Activated CD4-positive, alpha-beta T cell treated with anti-CD3 and anti-CD28 coated beads, Interleukin-2, Interleukin-4, amounts not matched to agents 100 ng/mL and 50 ng/mL, durations not matched to agents 16 hours and 8 hours (primary cell): ENCODE measurements around the gene CD300H.
"Not testable (repeated sequence)": the region's sequence is repeated elsewhere in the genome, so short reads cannot be mapped to it uniquely, and the experiment has no call there.

Experiments used
- DNase-seq: peaks from one replicate; pipeline ENCODE4 v3.0.0-alpha.2; 2020; ENCODE audit warnings: low spot score

Gene CD300H

DNA sequence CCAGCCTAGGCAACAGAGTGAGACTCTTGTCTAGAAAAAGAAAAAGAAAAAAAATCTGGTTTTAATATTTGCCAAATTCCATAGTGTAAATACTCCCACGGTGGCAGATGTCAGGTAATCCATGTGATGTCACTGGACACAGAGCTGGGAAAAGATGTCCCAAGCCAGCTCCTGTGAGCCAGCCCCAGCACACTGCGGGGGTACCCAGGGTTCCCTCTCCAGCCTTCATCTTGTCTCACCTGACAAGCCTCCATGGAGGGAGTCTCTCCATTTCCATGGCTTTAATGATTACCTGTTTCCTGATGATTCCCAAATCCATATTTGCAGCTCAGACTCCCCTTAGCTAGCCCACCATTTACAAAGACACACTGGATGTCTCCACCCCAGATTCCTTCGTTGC, 40.6 kb downstream of the CD300H start:
- DNase-seq, result no peak

DNA sequence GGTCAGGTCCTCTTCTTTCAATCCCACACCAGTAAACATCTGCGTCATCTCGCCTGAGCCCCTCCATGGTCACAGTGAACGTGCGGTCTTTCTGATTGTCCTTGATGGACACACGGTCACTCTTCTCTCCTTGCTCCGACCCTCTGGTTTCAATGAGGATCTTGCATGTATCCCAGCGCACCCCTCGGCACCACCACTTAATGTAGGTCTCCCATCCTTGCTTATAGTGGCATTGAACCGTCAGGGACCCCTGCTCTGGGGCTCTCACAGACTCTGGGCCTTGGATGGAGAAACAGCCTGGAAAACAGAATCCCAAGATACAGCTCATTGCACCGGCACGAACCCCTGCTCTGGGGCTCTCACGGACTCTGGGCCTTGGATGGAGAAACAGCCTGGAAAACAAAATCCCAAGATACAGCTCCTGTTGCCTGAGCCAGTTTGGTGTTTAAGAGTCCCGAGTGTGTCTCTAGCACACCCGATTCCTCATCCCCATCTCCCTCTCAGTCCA, 41.5 kb downstream of the CD300H start:
- DNase-seq, result no peak

DNA sequence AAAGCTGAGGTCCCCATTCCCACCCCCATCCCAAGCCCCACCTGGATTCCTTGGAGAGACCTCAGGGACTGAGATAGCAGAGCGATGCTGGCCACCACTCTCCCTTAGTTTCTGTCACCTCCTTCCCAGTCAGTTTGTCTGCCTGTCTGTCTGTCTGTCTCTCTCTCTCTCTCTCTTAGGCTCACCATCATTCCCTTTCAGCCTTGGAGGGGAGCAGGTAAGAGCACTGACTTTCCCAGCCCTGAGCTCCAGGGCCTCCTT, 41.9 kb downstream of the CD300H start:
- no peak for DNase-seq

DNA sequence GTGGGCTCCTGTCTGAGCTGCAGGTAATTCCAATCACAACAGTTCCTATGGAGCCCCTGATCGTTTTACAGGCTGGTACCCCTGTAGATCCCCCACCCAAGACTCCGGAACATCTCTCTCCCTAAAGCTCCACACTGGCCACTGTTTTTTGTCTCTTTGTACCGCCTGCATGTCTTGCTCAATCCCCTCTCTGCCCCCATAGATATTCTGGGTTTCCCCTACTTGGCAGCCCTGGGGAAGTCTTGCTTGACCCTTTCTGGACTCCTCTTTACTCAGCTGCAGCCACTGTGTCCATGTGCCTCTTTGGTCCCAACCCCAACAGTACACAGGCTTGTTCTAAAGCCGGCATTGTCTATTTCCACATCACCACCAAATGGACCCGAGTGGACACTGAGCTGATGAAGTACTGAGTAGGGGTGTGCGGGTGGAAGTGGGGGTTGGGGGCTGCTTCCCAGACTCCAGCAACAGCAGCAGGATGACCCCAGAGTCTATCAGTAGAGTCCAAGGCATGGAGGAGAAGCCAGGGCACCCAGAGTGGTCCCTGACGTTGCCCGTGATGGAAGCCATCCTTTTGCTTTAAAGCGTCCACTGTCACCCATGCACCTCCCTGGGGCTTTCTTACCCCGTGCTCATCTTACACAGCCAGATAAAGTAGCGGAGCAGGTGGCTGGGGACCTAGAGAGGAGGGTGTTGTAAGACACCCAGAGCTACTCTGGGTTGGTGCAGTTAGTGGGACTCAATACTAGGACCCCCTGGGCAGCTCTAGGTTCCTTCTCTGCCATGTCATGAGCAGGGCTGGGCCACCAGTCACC, 42.5 kb downstream of the CD300H start:
- DNase-seq, result no peak

DNA sequence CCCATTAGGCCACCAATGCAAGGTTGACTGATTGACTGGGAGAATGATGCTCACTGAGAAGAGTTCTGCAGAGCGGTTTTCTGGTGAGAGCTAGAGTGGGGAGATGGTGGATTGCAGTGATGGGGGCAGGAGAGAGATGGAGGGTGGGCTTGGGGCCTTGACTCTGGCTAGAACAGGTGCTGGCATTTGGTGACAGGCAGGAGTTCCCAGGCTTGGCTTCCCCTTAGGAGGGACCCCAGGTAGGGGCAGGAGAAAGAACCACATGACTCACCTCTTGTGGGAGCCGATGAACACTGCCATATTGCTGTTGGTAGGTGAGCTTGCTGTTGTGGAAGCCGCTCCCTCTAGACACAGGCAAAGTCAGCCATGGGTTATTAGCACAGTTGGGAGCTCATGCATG, 44.0 kb downstream of the CD300H start:
- no peak for DNase-seq

DNA sequence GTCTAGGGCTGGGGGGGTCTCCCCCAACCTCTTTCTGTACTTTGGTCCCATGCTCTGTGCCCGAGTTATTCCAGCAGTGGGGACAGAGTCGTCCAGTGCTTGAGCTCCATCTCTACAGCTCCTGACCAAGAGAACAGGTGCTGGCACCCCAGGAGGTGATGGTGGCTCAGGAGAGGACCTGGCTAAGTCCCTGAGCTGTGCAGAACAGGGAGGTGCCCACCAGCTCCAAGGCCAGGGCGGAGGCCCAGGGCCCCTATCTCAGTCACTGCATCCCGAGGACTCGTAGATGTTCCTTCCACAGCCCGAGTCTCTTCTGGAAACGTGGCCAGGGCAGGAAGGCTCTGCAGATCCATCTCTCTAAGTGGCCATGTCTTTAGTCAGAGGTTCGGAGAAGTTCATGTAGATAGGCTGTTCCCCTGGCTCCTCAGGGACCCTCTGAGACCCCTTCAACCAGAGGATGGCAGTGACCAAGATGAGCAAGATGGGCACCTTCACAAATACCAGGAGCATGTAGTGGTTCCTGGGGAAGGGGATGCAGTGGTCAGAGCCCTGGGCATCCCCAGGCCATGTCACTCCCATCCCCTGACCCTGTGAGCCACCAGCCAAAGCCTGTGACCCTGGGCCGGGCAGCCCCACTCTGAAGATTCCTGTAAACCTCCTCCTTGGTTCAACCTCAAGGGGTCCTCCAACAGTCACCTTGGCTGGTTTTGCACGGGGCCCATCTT, 44.8 kb downstream of the CD300H start:
- DNase-seq, result no peak

DNA sequence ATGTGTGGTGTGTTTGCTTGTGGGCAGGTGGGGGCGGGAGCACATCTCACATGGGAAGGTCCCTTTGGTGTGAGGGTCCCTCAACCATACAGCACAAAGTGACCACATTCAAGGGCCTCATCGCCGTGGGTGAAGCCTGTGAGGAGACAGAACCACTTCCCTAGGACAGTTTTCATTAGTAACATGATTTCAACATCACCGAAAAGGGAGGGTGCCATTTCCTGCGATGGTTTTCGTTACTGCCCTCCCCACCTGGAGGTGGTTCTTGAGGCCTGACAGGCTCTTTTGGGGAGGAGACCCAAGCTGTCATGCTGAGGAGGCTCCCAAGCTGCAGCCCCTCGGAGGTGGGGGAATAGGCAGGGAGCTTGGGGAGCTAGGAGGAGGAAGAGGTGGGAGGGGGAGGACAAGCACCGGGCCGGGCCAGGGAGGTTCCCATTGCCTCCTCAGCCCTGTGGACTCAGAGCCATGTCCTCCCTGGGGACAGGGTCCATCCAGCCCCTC, 45.6 kb downstream of the CD300H start:
- DNase-seq, result no peak

DNA sequence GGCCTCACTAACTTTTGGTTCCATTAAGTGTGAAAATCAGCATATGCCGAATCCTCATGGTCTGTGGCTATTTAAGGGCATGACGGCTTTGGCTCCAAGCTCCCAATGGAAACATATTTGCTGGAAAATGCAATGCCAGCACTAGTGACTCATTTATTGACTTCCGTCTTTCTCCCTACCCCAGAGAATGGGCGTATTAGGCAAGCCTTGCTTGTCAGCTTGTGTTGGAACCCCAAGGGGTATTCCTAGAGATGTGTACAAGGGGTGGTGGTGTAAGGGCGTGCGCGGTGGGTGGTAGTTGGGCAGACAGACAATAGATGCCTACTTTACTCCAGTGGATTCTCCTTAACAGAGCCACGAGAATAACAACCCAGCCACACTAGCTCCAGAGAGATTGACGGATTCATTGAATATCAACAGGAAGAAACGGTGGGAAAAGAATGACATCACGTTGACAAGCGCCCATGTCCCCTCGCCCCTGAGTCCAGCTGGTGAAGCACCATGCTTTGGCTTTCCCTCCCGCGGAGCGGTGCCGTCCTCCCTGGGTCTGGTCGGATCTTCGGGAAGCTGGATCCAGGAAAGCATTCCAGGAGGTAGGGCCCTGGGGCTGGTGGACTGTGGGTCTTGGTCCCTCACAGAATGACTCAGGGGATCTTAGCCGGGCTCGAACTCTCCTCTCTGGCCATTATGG, 46.4 kb downstream of the CD300H start:
- DNase-seq, result no peak

DNA sequence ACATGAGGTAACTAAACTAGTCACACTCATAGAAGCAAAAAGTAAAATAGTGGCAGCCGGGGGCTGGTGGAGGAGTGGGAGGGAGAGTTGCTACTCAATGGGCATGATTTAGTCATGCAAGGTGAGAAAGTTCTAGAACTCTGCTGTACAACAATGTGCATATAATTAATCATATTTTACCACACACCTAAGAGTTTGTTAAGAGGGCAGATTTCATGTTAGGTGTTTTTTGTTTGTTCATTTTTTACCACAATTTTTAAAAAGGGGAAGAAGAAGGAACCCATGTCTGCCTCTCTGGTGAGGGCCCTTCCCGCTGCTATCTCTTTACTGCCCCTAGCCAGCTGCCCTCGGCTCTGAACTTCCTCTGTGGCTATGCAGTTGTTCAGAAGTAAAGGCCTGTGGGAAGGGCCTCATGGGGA, 47.3 kb downstream of the CD300H start:
- no peak for DNase-seq

DNA sequence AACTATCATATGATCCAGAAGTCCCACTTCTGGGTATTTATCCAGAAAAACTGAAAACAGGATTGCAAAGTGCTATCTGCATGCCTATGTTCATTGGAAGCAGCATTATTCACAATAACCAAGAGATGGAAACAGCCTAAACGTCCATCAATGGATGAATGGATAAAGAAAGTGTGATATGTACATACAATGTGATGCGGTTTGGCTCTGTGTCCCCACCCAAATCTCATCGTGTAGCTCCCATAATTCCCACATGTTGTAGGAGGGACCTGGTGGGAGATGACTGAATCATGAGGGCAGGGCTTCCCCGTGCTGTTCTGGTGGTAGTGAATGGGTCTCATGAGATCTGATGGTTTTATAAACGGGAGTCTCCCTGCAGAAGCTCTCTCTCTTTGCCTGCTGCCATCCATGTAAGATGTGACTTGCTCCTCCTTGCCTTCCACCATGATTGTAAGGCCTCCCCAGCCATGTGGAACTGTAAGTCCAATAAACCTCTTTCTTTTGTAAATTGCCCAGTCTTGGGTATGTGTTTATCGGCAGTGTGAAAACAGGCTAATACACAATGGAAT, 48.8 kb downstream of the CD300H start:
- DNase-seq, result not testable (repeated sequence)

DNA sequence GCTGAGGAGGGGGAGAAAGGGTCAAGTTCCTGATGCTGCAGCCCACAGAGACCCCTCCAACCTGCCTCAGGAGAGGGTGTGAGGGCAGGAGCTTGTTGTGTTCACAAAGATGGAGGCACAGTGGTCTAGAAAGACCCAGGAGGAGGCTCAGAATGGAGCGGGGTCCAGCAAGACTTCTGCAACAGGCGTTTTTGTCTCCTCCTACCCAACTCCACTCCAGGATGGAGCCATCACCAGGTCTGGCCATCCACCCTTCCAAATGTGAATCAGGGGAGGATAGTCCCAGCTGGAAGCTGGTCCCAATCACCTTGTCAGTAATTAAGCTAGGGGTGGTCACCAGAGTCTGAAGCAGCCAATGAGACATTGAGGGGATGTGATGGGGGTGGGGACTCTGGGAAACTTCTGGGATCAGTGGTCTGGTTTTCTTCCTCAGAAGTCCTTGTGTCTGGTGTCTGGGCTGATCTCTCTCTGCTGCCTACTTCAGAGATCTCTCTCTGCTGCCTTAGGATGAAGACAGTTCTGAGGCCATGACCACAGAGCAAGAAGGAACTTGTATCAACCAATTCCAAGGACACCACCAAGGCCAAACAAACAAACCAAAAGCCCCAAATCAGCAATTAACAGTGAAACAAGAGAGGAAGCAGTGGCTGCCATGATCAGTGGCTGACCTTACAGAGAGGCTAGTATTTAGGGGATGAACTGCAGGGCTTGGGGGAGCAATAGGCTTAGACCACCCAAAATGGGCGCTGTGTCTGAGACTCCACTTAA, 50.6 kb downstream of the CD300H start:
- DNase-seq, result no peak

DNA sequence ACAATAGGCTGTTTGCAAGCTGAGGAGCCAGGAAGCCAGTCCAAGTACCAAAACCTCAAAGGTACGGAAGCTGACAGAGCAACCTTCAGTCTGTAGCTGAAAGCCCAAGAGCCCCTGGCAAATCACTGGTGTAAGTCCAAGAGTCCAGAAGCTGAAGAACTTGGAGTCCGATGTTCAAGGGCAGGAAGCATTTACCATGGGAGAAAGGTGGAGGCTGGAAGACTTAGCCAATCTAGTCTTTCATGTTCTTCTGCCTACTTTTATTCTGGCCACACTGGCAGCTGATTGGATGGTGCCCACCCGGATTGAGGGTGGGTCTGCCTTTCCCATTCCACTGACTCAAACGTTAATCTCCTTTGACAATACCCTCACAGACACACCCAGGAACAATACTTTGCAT, 51.4 kb downstream of the CD300H start:
- DNase-seq, result no peak

DNA sequence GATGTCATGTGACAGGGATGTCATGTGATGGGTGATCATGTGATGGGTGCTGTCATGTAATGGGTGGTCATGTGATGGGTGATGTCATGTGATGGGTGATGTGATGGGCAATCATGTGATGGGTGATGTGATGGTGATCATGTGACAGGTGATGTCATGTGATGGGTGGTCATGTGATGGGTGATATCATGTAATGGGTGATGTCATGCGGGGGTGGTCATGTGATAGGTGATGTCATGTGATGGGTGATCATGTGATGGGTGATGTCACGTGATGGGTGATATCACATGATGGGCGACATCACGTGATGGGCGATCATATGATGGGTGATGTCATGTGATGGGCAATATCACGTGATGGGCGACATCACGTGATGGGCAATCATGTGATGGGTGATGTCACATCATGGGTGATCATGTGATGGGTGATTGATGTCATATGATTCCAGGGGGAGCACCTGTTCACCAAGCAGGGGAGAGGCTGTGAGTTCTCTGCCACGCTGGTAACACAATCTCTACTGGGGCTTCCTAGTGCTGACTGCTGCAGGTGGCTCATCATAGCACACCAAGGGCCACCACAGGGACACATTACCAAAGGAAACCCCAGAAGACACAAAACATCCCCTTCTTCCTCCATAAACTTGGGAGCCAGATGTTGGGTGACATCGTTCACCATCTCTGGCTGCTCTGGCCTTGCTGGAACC, 52.5 kb downstream of the CD300H start:
- peak; percentile 31 for DNase-seq

DNA sequence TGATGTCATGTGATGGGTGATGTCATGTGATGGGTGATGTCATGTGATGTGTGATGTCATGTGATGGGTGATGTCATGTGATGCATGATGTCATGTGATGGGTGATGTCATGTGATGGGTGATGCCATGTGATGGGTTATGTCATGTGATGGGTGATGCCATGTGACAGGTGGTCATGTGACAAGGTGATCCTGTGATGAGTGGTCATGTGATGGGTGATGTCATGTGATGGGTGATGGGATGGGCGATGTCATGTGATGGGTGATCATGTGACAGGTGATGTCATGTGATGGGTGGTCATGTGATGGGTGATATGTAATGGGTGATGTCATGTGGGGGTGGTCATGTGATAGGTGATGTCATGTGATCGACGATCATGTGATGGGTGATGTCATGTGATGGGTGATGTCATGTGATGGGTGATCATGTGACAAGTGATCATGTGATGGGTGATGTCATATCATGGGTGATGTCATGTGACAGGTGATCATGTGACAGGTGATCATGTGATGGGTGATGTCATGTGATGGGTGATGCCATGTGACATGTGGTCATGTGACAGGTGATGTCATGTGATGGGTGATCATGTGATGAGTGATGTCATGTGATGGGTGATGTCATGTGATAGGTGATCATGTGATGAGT, 53.2 kb downstream of the CD300H start:
- DNase-seq, result peak; percentile 40

DNA sequence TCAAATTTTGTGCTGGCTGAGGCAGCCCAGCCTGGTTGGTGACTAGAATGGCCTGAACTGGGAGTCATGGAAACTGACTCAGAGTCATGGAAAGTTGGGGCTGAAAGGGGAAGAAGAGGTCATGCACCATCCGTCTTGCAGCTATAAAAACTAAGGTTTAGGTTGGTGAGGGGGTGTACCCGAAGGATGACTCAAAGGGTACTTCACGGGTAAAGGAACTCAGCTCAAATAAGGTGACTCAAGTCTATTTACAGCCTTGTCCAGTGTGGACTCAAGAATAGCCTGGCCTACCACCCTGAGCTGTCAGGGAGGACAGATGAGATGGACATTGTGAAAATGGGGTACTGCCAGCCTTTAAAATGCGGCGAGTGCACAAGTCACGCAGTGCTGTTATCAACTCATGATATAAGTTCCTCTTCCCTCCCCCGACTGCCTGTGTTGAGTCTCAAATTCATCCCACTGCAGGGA, 54.7 kb downstream of the CD300H start:
- DNase-seq, result peak; percentile 8

DNA sequence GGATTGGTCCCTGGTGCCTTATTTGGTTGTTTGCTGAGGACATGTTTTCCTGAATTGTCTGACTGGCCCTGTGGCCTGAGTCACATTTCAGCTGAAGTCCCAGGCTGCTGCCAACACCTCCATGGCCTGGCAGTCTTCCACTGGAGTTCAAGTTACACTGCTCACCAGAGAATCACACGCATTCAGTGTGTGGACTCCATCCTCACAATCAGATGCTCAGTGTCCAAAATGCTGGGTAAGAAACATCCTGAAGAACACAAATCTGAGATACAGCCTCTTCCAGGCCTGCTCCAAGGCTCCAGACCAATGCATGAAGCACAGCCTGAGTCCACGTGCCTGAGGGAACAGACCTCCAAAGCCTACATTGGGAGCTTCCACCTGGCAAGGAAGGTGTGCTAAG, 55.3 kb downstream of the CD300H start:
- no peak for DNase-seq
